ENCODE measurements around the gene CPVL. TPM values are rescaled to one million over a fixed set of nuclear protein-coding genes. Genes with fewer than 3 reads are reported as not detected.

Gene CPVL
- not detected in 2 replicates for total RNA-seq (2014; rRNA removed; shearing (Covaris generic); ENCODE audit: low replicate concordance)

GRCh38 chr7:29146057-29146706 lies at the start of gene CPVL:
CPVL (minus strand) TSS chr7:29146537; CDS start chr7:29121061, 25,476 bp downstream.
- in situ Hi-C loops (cut with HindIII; ENCODE audit: low pct_unique_long_range_greater_than_20kb, low sequenced_read_pairs), result no loop called here
- no peak for DNase-seq (ENCODE audit: low read depth)

DNA sequence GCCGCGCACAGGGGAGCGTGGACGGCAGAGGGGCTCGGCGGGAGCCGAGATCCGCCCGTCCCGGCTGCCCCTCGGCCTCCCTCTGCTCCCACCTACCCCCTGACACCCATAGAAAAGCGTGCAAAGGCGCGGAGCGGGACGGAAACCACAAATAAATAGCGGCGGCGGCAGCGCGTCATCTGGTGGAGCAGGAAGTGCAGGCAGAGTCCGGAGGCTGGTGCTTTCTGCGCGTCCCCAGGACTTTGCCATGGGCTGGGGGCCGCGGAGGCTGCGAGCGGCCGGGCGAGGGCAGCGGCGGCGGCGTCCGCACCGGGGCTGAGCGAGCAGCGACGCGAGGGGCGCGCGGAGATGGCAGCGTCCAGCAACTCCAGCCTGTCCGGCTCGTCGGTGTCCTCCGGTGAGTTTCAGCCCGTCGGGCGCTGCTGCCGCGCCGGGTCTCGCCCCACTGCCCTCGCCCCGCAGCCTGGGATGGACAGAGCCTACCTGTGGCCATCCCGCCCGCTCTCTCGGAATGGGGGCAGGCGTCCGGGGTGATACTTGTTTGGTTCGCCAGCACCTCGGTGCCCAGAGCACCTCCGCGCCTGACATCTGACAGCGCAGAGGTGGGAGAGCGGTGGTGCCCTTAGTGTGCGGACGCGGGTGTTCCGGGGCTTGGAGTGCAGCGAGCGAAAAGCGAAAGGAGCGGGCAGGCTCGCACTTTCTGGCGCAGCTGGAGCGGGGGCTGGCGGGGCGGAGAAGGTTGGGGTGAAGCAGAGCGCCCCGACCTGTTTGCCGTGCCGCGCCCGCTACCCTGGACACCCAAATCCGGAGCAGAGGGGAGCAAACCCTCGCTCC lies 48.5 kb upstream of the CPVL start, which contains the start of gene CHN2:
Gene CHN2 (plus strand): TSS at position 182 of the 834 bp plus-strand sequence.
- peak; percentile 46 for DNase-seq (ENCODE audit: low read depth)
- in situ Hi-C loops (cut with HindIII; ENCODE audit: low pct_unique_long_range_greater_than_20kb, low sequenced_read_pairs), result no loop called here

DNA sequence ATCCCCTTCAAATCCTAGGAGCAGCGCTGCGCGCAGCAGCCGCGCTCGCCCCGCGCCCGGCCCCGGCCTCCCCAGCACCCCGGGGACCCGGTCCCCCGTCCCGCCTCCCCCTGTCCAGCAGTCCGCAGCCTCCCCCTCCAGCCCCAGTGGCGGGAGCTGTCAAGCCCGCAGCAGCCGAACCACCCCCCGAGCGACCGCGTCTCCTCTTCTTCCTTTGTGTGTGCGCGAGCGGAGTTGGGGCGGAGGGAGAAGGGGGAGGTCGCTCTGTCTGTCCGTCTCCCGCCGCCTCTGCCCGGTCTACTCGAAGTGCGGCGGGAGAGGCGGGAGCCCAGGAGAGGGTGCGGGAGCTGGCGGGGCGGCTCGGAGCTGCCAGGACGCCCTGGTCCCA lies 47.9 kb upstream of the CPVL start:
- no peak for DNase-seq (ENCODE audit: low read depth)
- in situ Hi-C loops (cut with HindIII; ENCODE audit: low pct_unique_long_range_greater_than_20kb, low sequenced_read_pairs), result no loop called here

- DNase-seq (ENCODE audit: low read depth), result no peak
- in situ Hi-C loops (cut with HindIII; ENCODE audit: low pct_unique_long_range_greater_than_20kb, low sequenced_read_pairs), result no loop called here
These were observed 47.2 kb upstream of the CPVL start for GRCh38 chr7:29193316-29194205.

GRCh38 chr7:29192811-29193210 lies 46.5 kb upstream of the CPVL start:
- in situ Hi-C loops (cut with HindIII; ENCODE audit: low pct_unique_long_range_greater_than_20kb, low sequenced_read_pairs), result no loop called here

DNA sequence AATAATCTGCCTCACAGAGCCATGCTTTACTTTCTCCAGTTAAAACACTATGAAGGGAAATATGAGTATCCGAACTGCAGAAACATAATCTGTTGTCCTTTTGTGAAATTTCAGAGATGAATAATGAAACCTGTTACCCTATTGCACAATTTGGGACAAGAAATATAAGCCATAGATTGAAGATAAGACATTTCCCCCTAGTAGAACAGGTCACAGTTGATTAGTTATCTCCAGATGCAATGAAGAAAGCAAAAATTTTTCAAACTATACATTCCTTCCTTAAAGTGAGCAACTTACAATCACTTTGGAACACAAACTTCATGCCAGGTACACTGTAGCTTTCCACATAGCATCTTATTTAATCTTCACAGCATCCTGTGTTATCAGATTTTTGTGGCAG lies 46.0 kb upstream of the CPVL start:
- in situ Hi-C loops (cut with HindIII; ENCODE audit: low pct_unique_long_range_greater_than_20kb, low sequenced_read_pairs), result no loop called here
- DNase-seq (ENCODE audit: low read depth), result no peak

More at GRCh38 chr7:29192811-29193210, 46.5 kb upstream of the CPVL start:
- DNase-seq (ENCODE audit: low read depth), result no peak

- DNase-seq (ENCODE audit: low read depth), result no peak
- in situ Hi-C loops (cut with HindIII; ENCODE audit: low pct_unique_long_range_greater_than_20kb, low sequenced_read_pairs), result no loop called here
These were observed 44.2 kb upstream of the CPVL start for GRCh38 chr7:29190349-29191045.

GRCh38 chr7:29189743-29190201 lies 43.4 kb upstream of the CPVL start:
- in situ Hi-C loops (cut with HindIII; ENCODE audit: low pct_unique_long_range_greater_than_20kb, low sequenced_read_pairs), result no loop called here
- DNase-seq (ENCODE audit: low read depth), result peak; percentile 6

DNA sequence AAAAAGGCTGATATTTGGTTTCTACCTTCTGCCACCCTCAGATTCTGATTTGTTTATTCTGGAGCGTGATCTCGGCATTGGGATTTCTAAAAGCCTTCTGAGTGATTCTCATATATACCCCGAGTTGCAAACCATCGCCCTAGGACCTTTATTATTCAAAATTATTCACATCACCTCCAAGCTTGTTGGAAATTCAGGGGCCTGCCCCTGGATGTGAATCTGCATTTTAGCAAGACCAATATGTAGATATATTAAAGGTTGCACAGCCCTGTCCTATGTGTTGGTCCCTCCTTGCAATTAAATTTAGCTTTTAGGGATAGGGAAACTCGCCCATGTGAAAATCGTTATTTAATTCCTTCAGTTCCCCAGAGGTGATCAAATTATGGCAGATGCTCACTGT lies 39.3 kb upstream of the CPVL start:
- no peak for DNase-seq (ENCODE audit: low read depth)
- in situ Hi-C loops (cut with HindIII; ENCODE audit: low pct_unique_long_range_greater_than_20kb, low sequenced_read_pairs), result no loop called here

GRCh38 chr7:29184599-29184998 lies 38.3 kb upstream of the CPVL start:
- DNase-seq (ENCODE audit: low read depth), result no peak
- in situ Hi-C loops (cut with HindIII; ENCODE audit: low pct_unique_long_range_greater_than_20kb, low sequenced_read_pairs), result no loop called here

DNA sequence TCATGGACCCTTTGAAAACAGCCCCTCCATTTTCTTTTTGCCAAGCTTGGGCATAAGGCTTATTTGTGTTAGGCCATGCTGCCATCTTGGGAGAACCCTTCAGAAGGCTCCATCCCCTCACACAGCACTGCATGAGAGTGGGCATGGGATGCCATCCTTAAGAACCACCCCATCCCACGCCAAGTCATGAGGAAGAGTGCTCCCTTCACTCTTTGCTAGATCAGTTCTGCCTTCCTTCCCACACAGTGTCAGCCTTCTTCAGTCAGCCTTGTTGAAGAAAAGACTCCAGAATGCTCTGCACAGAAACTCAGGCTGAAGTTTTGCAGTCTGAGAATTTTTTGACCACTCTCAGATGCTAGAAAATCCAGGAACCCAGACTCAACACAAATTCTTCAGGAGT lies 32.8 kb upstream of the CPVL start:
- DNase-seq (ENCODE audit: low read depth), result no peak
- in situ Hi-C loops (cut with HindIII; ENCODE audit: low pct_unique_long_range_greater_than_20kb, low sequenced_read_pairs), result no loop called here

DNA sequence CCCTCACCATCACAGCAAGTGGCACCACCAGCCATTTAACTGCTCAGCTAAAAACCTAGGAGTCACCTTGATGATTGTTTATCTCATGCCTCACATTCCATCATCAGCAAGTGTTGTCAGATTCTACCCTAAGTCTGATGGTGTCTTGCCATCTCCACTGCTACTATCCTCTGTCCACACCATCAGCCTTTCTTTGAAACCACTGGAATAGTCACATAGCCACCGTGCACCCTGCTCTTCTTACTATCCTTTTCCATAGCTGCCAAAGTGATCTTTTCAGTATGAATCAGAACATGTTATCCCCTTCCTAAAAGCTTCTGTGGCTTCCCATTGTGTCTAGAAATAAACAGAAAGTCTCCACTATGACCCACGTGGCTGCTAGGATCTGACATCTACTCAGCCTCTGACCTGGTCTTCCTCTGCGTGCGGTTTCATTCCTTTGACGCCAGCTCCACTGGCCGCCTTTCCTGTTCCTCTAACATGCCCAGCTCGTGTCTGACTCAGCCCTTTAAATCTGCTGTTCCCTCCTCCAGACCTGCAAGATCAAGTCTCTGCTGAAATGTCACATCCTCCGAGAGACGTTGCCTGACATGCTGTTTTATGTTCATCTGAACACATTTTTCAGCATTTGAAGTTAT lies 31.7 kb upstream of the CPVL start:
- DNase-seq (ENCODE audit: low read depth), result no peak
- in situ Hi-C loops (cut with HindIII; ENCODE audit: low pct_unique_long_range_greater_than_20kb, low sequenced_read_pairs), result no loop called here

- no peak for DNase-seq (ENCODE audit: low read depth)
- in situ Hi-C loops (cut with HindIII; ENCODE audit: low pct_unique_long_range_greater_than_20kb, low sequenced_read_pairs), result no loop called here
These were observed 27.1 kb upstream of the CPVL start for GRCh38 chr7:29173458-29173857.

DNA sequence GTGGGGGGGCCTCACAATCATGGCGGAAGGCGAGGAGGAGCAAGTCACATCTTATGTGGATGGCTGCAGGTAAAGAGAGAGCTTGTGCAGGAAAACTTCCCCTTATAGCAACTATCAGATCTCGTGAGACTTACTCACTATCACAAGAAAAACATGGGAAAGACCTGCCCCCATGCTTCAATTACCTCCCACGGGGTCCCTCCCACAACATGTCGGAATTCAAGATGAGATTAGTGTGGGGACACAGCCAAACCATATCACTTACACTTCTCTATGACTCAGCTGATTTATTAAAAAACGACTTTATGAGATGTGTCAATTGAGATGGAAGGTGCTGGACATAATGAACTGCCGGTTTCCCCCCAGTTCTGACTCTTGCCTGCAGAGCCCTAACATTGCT lies 24.4 kb upstream of the CPVL start:
- DNase-seq (ENCODE audit: low read depth), result no peak
- in situ Hi-C loops (cut with HindIII; ENCODE audit: low pct_unique_long_range_greater_than_20kb, low sequenced_read_pairs), result no loop called here

DNA sequence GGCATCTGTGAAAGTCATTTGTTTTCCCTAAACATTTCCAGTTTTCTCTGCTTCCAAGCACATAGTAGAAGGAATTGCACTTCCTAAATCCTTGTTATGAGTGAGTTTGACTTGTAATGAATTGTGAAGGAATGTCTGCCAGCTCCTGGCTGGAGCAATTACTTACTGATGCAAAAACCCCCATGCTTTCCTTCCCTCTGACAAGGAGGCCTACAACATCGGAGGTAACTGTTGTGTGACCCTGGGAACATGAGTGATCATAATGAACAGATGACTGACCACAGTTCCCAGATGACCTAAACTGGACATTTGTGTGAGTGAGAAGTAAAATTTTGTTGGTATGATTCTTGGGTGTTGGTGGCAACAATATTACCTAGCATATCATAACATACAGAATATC lies 21.4 kb upstream of the CPVL start:
- no peak for DNase-seq (ENCODE audit: low read depth)

DNA sequence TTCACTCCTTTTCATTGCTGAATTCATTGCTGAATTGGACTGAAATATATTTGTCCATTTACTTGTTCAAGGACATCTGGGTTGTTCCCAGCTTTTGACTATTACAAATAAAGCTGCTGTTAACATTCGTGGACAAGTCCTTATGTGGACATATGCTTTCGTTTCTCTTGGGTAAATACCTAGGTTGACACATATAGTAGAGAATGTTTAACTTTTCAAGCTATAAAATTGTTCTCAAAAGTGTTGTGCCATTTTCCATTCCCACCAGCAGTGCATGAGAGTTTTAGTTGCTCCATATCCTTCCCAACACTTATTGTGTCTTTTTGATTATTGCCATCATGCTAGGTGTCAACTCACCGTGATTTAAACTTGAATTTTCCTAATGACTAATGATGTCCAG lies 17.5 kb upstream of the CPVL start:
- DNase-seq (ENCODE audit: low read depth), result no peak
- in situ Hi-C loops (cut with HindIII; ENCODE audit: low pct_unique_long_range_greater_than_20kb, low sequenced_read_pairs), result no loop called here

More for the DNA sequence above, 21.4 kb upstream of the CPVL start:
- in situ Hi-C loops (cut with HindIII; ENCODE audit: low pct_unique_long_range_greater_than_20kb, low sequenced_read_pairs), result no loop called here

- in situ Hi-C loops (cut with HindIII; ENCODE audit: low pct_unique_long_range_greater_than_20kb, low sequenced_read_pairs), result no loop called here
- no peak for DNase-seq (ENCODE audit: low read depth)
These were observed 16.2 kb upstream of the CPVL start for GRCh38 chr7:29162577-29162976.

GRCh38 chr7:29161231-29161630 lies 14.9 kb upstream of the CPVL start:
- in situ Hi-C loops (cut with HindIII; ENCODE audit: low pct_unique_long_range_greater_than_20kb, low sequenced_read_pairs), result no loop called here
- no peak for DNase-seq (ENCODE audit: low read depth)

Data from Caki2 (cell line).